BLaER1 treated with 17β-estradiol and CSF1 and Interleukin-3, amounts not matched to agents 10 nM and 100 nM (cell line): ENCODE data around the gene BAHD1.

Experiments
- H3K27ac ChIP-seq, 11 experiments: shearing (Covaris generic); formaldehyde crosslinking; 2 replicates each; pipeline ENCODE4 v1.8.1; 2022
- H3K27me3 ChIP-seq, 11 experiments: shearing (Covaris generic); formaldehyde crosslinking; 2 replicates each; pipeline ENCODE4 v1.8.1; 2022
- H3K36me3 ChIP-seq, 11 experiments: shearing (Covaris generic); formaldehyde crosslinking; 2 replicates each; pipeline ENCODE4 v1.8.1; 2022
- H3K4me1 ChIP-seq, 10 experiments: shearing (Covaris generic); formaldehyde crosslinking; 2 replicates each; pipeline ENCODE4 v1.8.1; 2022
- H3K4me2 ChIP-seq, 11 experiments: shearing (Covaris generic); formaldehyde crosslinking; 2 replicates each; pipeline ENCODE4 v1.8.1; 2022
- H3K4me3 ChIP-seq, 10 experiments: shearing (Covaris generic); formaldehyde crosslinking; 2 replicates each; pipeline ENCODE4 v1.8.1; 2022
- H3K9ac ChIP-seq, 11 experiments: shearing (Covaris generic); formaldehyde crosslinking; 2 replicates each; pipeline ENCODE4 v1.8.1; 2022
- H3K9me3 ChIP-seq, 11 experiments: shearing (Covaris generic); formaldehyde crosslinking; replicated peaks in 1 of 11; 2 replicates each; pipeline ENCODE4 v1.8.1; 2022
- H4K20me1 ChIP-seq, 11 experiments: shearing (Covaris generic); formaldehyde crosslinking; 2 replicates each; pipeline ENCODE4 v1.8.1; 2022
- Cebpa-rat ChIP-seq, 11 experiments: shearing (Covaris generic); IDR thresholded peaks; 2 replicates each; pipeline ENCODE4 v1.8.1; 2022

The BAHD1 gene

DNA sequence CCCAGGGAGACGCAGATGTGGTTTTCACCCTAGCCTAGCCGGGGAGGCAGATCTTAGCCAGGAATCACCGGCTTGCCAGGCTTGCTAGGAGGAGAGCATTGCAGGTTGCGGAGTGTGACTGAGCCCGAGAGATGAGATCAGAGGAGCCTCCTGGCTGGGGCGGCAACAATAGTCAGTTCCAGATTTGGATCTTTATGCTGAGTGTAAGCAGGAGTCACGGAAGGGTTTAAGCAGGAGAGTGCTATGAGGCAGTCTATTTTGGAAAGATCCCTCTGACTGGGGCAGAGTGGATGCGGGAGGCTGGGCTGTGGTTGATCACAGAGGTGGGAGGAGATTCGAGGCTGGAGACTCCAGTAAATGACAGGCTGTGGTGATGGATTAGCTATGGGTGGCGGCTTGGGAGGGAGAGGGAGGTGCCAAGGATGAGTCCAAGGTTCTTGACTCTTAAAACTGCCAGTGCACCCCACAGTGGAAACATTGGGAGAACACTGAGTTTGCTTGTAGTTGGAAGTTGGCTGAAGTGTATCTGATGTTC, 10.4 kb upstream of the BAHD1 start:
- Histone ChIP-seq H3K27ac (no peak overlapping the region), H3K9me3 (no peaks in the 10 kb centered on the region), H3K4me1 (peaks cover 13 to 51% (median 39%) of the 10 kb centered on the region in 10 experiments), H3K4me2 (peak overlapping the region in 1 of 11 experiments; percentile 9; a peak in 1 of 22 replicates), H3K36me3 (no peaks in the 10 kb centered on the region), H3K4me3 (no peak overlapping the region), H3K9ac (no peak overlapping the region), H4K20me1 (no peaks in the 10 kb centered on the region), H3K27me3 (peaks cover 0 to 3% (median 0%) of the 10 kb centered on the region in 11 experiments; a peak in 7 of 22 replicates)
- no peak for TF ChIP-seq Cebpa-rat (IDR thresholded peaks at IDR 0.05)

- Histone ChIP-seq H4K20me1 (no peaks in the 10 kb centered on the region), H3K27me3 (peaks cover 23 to 48% (median 34%) of the 10 kb centered on the region in 11 experiments; a peak in 20 of 22 replicates), H3K4me2 (peak overlapping the region; percentile 92 to 99 (median 98))
These were observed 5.6 kb upstream of the BAHD1 start for GRCh38 chr15:40435023-40435709.

GRCh38 chr15:40435710-40436089, 5.1 kb upstream of the BAHD1 start:
- H3K9me3 ChIP-seq = no peaks in the 10 kb centered on the region
- peak overlapping the region in 10 of 11 experiments; percentile 20 to 67 (median 55); a peak in 18 of 22 replicates for H3K27ac ChIP-seq
- H3K4me3 ChIP-seq = peak overlapping the region; percentile 52 to 73 (median 60)
- no peaks in the 10 kb centered on the region for H3K36me3 ChIP-seq
- TF ChIP-seq Cebpa-rat (IDR thresholded peaks at IDR 0.05) = no peak
- H3K9ac ChIP-seq = peak overlapping the region; percentile 57 to 78 (median 70); a peak in 21 of 22 replicates
- H4K20me1 ChIP-seq = no peaks in the 10 kb centered on the region
- peaks cover 32 to 68% (median 60%) of the 10 kb centered on the region in 10 experiments for H3K4me1 ChIP-seq
- H3K27me3 ChIP-seq = peaks cover 23 to 50% (median 34%) of the 10 kb centered on the region in 11 experiments; a peak in 20 of 22 replicates
- peak overlapping the region; percentile 92 to 99 (median 98) for H3K4me2 ChIP-seq

More at GRCh38 chr15:40435023-40435709, 5.6 kb upstream of the BAHD1 start:
- Histone ChIP-seq H3K27ac (no peak overlapping the region), H3K9ac (peak overlapping the region in 1 of 11 experiments; percentile 71; a peak in 2 of 22 replicates), H3K4me3 (peak overlapping the region in 6 of 10 experiments; percentile 56 to 73 (median 61); a peak in 8 of 20 replicates), H3K9me3 (no peaks in the 10 kb centered on the region), H3K4me1 (peaks cover 31 to 66% (median 58%) of the 10 kb centered on the region in 10 experiments), H3K36me3 (no peaks in the 10 kb centered on the region)
- TF ChIP-seq Cebpa-rat (IDR thresholded peaks at IDR 0.05) = no peak

DNA sequence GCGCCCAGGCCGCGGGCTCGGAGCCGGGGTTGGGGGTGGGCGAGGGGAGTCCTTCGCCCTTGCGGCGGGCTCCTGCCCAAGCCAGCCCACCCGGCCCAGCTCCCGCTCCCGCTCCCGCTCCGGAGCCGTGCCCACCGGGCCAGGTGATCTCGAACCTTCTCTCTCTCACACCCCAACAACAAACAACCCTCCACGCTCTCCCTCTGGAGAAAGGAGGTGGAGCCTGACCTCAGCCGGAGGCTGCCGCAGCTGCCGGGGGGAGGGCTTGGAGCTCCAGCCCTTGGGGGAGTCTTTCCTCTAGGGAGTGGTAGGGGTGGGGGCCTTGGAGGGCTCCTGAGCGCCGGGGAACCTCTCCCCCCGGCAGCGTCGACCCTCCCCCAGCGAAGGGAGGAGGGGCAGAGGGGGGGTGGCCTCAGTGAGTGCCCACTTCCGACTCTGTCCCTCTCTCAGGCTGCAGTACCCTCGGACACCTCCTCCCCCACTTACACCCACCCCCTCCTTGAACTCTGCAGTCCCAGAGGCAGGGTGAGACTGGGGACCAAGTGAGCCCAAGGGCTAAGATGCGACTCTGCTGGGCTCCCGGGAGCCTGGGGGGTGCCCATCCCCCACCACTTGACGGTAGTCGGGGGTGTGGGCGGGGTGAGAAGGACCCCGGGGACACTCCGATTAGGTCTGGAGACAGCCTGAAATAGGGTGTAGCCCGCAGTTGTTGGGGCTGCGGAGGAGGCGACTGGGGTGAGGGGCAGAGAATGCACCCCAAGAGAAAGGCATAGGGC, 4.4 kb upstream of the BAHD1 start:
- no peaks in the 10 kb centered on the region for H3K9me3 ChIP-seq
- H3K4me3 ChIP-seq = peak overlapping the region; percentile 52 to 73 (median 60)
- H4K20me1 ChIP-seq = peaks cover 0 to 3% (median 2%) of the 10 kb centered on the region in 11 experiments; a peak in 11 of 22 replicates
- H3K36me3 ChIP-seq = no peaks in the 10 kb centered on the region
- no peak for TF ChIP-seq Cebpa-rat (IDR thresholded peaks at IDR 0.05)
- peaks cover 23 to 50% (median 34%) of the 10 kb centered on the region in 11 experiments; a peak in 20 of 22 replicates for H3K27me3 ChIP-seq
- peaks cover 32 to 68% (median 60%) of the 10 kb centered on the region in 10 experiments for H3K4me1 ChIP-seq
- H3K4me2 ChIP-seq = peak overlapping the region; percentile 92 to 99 (median 98)
- H3K9ac ChIP-seq = peak overlapping the region; percentile 57 to 78 (median 70)
- peak overlapping the region; percentile 20 to 67 (median 55); a peak in 19 of 22 replicates for H3K27ac ChIP-seq

DNA sequence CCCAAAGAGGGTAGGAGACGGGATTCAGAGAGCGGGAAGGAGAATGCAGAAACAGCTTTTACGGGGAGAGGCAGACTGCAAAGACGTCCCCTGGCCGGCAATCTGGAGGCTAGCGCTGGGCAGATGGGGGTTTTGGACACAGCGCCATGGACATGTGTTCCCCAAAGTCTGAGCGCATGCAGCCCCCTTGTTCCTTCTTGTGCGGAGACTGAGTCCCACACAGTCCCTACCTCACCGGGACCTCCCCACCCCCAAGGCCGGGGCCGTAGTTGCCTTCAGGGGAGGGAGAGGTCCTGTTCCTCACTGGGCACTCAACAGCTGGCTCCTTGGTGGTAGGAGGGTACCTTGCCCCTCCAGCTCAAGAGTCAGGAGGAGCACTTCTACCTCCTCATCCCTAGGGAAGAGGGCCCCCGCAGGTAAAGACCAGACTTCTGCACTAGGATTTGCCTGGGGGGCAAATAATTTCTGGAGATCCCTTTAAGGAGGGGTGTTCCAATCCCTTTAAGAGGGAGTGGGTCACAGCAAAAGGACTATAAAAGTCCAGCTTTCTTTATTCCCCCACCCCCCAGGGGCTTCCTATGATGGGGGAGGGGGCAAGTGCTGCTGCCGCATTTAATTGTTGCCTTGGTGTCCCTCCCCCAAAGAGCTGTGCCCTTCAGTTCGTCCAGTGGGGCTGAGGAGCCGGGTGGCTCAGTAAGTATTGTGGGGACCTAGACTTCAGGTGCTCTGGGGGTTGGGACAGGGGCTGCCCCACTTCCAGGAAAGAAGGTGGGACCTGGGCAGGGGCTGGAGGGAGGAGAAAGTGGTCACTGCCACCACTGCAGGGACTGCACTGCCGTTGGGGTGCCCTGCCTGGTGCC, 3.6 kb upstream of the BAHD1 start:
- Histone ChIP-seq H4K20me1 (peaks cover 4 to 11% (median 10%) of the 10 kb centered on the region in 11 experiments; a peak in 20 of 22 replicates), H3K27me3 (peaks cover 23 to 54% (median 34%) of the 10 kb centered on the region in 11 experiments; a peak in 20 of 22 replicates), H3K27ac (peak overlapping the region in 7 of 11 experiments; percentile 20 to 67 (median 55); a peak in 6 of 22 replicates), H3K4me2 (peak overlapping the region; percentile 92 to 99 (median 98)), H3K9ac (peak overlapping the region; percentile 57 to 78 (median 70); a peak in 20 of 22 replicates), H3K36me3 (no peaks in the 10 kb centered on the region), H3K4me3 (peak overlapping the region; percentile 52 to 73 (median 60)), H3K4me1 (peaks cover 32 to 68% (median 60%) of the 10 kb centered on the region in 10 experiments), H3K9me3 (no peaks in the 10 kb centered on the region)
- no peak for TF ChIP-seq Cebpa-rat (IDR thresholded peaks at IDR 0.05)

DNA sequence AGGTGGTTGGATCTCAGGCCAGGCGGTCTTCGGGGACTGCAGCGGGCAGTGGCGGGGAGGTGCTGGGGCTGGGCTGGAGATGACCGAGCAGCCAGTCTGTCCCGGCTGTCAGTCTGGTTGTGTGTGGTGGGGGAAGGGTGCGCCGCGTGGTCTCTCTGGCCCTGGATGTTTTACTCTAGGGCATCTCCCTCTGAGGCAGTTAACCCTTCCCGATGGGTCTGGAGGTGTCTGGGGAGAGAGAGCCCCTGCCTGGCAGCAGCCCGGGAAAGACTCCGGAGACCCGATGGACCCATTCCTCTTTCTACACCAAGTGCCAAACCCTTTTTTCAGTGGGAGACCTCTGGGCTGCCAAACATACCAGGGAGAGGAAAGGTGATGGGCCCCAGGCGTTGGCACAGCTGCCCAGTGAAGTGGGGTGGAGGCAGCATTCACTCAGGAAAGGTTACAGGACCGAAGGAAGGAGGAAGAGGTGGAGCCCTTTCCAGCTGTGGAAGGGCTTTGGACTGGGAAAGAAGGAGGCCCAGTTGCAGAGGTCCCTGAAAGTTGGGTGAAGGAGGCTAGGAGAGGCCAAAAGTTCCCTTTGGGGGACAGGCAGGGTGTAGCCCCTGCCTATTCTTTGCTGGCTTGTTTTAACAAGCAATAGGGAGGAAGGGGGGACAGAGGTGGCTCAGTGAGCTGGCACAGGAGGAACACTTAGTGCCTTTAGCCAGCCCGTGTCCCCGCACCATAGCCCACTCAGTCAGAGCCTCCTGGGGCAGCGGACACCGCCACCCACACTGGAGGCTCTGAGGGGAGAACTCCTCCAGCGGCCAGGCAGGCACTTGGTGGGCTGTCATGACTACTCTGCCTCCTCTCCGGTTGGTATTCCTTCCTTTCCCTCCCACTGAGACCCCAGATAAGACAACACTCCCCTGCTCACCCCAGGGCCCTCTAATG, 2.7 kb upstream of the BAHD1 start:
- Histone ChIP-seq H4K20me1 (peaks cover 13 to 20% (median 19%) of the 10 kb centered on the region in 11 experiments), H3K27me3 (peaks cover 23 to 59% (median 34%) of the 10 kb centered on the region in 11 experiments; a peak in 20 of 22 replicates), H3K4me2 (peak overlapping the region in 9 of 11 experiments; percentile 92 to 99 (median 98); a peak in 18 of 22 replicates), H3K9ac (no peak overlapping the region), H3K36me3 (no peaks in the 10 kb centered on the region; a peak in 1 of 22 replicates), H3K4me1 (peaks cover 40 to 70% (median 68%) of the 10 kb centered on the region in 10 experiments), H3K27ac (no peak overlapping the region), H3K9me3 (no peaks in the 10 kb centered on the region), H3K4me3 (no peak overlapping the region)
- no peak for TF ChIP-seq Cebpa-rat (IDR thresholded peaks at IDR 0.05)

- H3K36me3 ChIP-seq = no peaks in the 10 kb centered on the region; a peak in 2 of 22 replicates
- peak overlapping the region in 9 of 11 experiments; percentile 92 to 100 (median 99); a peak in 18 of 22 replicates for H3K4me2 ChIP-seq
- no peak for TF ChIP-seq Cebpa-rat (IDR thresholded peaks at IDR 0.05)
- H3K9me3 ChIP-seq = no peaks in the 10 kb centered on the region
- H3K4me3 ChIP-seq = no peak overlapping the region; a peak in 1 of 20 replicates
- no peak overlapping the region for H3K27ac ChIP-seq
- peaks cover 23 to 59% (median 34%) of the 10 kb centered on the region in 11 experiments; a peak in 20 of 22 replicates for H3K27me3 ChIP-seq
- H4K20me1 ChIP-seq = peaks cover 20 to 27% (median 26%) of the 10 kb centered on the region in 11 experiments
- 0 out of 22 replicates have a peak overlapping the region, but pooled peaks of 1 of the 11 experiments have one; percentile 87 for H3K9ac ChIP-seq
- H3K4me1 ChIP-seq = peaks cover 47 to 77% (median 75%) of the 10 kb centered on the region in 10 experiments
These were observed 2.0 kb upstream of the BAHD1 start for GRCh38 chr15:40438712-40439111.
